Testis (tissue), 2 donors: ENCODE data around the gene ITGA1.

ENCODE experiments used
- CTCF ChIP-seq, 3 experiments: fragments of 450-650 bp in 2 of 3; fragments of 200-600 bp in 1 of 3; sonication (generic) in 1 of 3; IDR thresholded peaks; one replicate each; pipeline ENCODE4 v1.5.1; 2016 to 2019; ENCODE audit warnings: antibody characterized with exemption in 3 of 3, mild to moderate bottlenecking in 2 of 3, moderate library complexity in 1 of 3
- POLR2A ChIP-seq: fragments of 450-650 bp; IDR thresholded peaks from one replicate; pipeline ENCODE4 v1.6.1; 2017; ENCODE audit warnings: antibody characterized with exemption, mild to moderate bottlenecking, moderate library complexity

- TF ChIP-seq CTCF (IDR thresholded peaks at IDR 0.05) (no peak), POLR2A (no peak)
Observed at GRCh38 chr5:52998552-52999313, 211.0 kb downstream of the ITGA1 start.
